Measurements from ENCODE around the gene SLC24A3. TPM values are rescaled to one million over a fixed set of nuclear protein-coding genes. Genes with fewer than 3 reads are reported as not detected.

The SLC24A3 gene
- total RNA-seq, 3 donors from 2014 or later = 4.9 to 12.3 (median 5.9) TPM

- no peaks in the 10 kb centered on the region for H3K4me1 ChIP-seq
- no peak for DNase-seq (ENCODE audit: low spot score in 2 of 2)
- no peaks in the 10 kb centered on the region for H3K27me3 ChIP-seq
- no peaks in the 10 kb centered on the region for H3K36me3 ChIP-seq
- TF ChIP-seq POLR2A (IDR thresholded peaks at IDR 0.05) = no peak
- no peaks in the 10 kb centered on the region for H3K9me3 ChIP-seq
- intact Hi-C loops (cut with DNase I; ENCODE audit: low total_unique reads) = no loop called here
- no peak overlapping the region for H3K27ac ChIP-seq
- no peak overlapping the region for H3K4me3 ChIP-seq
Measured at GRCh38 chr20:19745106-19745505, 532.7 kb downstream of the SLC24A3 start.

- no peak for DNase-seq (ENCODE audit: low spot score in 2 of 2)
- Histone ChIP-seq H3K36me3 (no peaks in the 10 kb centered on the region), H3K27me3 (no peaks in the 10 kb centered on the region), H3K4me1 (no peaks in the 10 kb centered on the region), H3K27ac (no peak overlapping the region), H3K9me3 (no peaks in the 10 kb centered on the region), H3K4me3 (no peak overlapping the region)
- intact Hi-C loops (cut with DNase I; ENCODE audit: low total_unique reads) = no loop called here
- no peak for TF ChIP-seq POLR2A (IDR thresholded peaks at IDR 0.05)
- no peak for TF ChIP-seq POLR2AphosphoS5 (IDR thresholded peaks at IDR 0.05)
- no peak for TF ChIP-seq CTCF (IDR thresholded peaks at IDR 0.05)
Measured at GRCh38 chr20:19745584-19745983, 533.1 kb downstream of the SLC24A3 start.

- no peaks in the 10 kb centered on the region for H3K27me3 ChIP-seq
- H3K4me3 ChIP-seq = no peak overlapping the region
- DNase-seq (ENCODE audit: low spot score in 2 of 2) = no peak
- no peak overlapping the region for H3K27ac ChIP-seq
- H3K9me3 ChIP-seq = no peaks in the 10 kb centered on the region
- H3K4me1 ChIP-seq = no peaks in the 10 kb centered on the region
- TF ChIP-seq CTCF (IDR thresholded peaks at IDR 0.05) (no peak), POLR2A (IDR thresholded peaks at IDR 0.05) (no peak)
- H3K36me3 ChIP-seq = no peaks in the 10 kb centered on the region
- intact Hi-C loops (cut with DNase I; ENCODE audit: low total_unique reads) = no loop called here
Measured at GRCh38 chr20:19746396-19746795, 534.0 kb downstream of the SLC24A3 start.

GRCh38 chr20:19747903-19748302 is 535.5 kb downstream of the SLC24A3 start:
- no peak for DNase-seq (ENCODE audit: low spot score in 2 of 2)
- intact Hi-C loops (cut with DNase I; ENCODE audit: low total_unique reads) = no loop called here
- no peaks in the 10 kb centered on the region for H3K27me3 ChIP-seq
- no peak overlapping the region for H3K4me3 ChIP-seq
- no peak overlapping the region for H3K27ac ChIP-seq
- no peak for TF ChIP-seq CTCF (IDR thresholded peaks at IDR 0.05)
- no peak for TF ChIP-seq POLR2AphosphoS5 (IDR thresholded peaks at IDR 0.05)
- no peaks in the 10 kb centered on the region for H3K36me3 ChIP-seq
- H3K4me1 ChIP-seq = no peaks in the 10 kb centered on the region
- no peaks in the 10 kb centered on the region for H3K9me3 ChIP-seq

- Histone ChIP-seq H3K27ac (no peak overlapping the region), H3K27me3 (no peaks in the 10 kb centered on the region), H3K36me3 (no peaks in the 10 kb centered on the region), H3K9me3 (no peaks in the 10 kb centered on the region), H3K4me3 (no peak overlapping the region), H3K4me1 (no peaks in the 10 kb centered on the region)
- intact Hi-C loops (cut with DNase I; ENCODE audit: low total_unique reads) = no loop called here
- TF ChIP-seq CTCF (IDR thresholded peaks at IDR 0.05) = no peak
- no peak for TF ChIP-seq POLR2AphosphoS5 (IDR thresholded peaks at IDR 0.05)
- DNase-seq (ENCODE audit: low spot score in 2 of 2) = no peak
Measured at GRCh38 chr20:19748681-19749080, 536.2 kb downstream of the SLC24A3 start.

GRCh38 chr20:19749618-19750071 is 537.2 kb downstream of the SLC24A3 start:
- no peaks in the 10 kb centered on the region for H3K9me3 ChIP-seq
- H3K4me1 ChIP-seq = no peaks in the 10 kb centered on the region
- intact Hi-C loops (cut with DNase I; ENCODE audit: low total_unique reads) = no loop called here
- no peak overlapping the region for H3K27ac ChIP-seq
- no peak for DNase-seq (ENCODE audit: low spot score in 2 of 2)
- no peaks in the 10 kb centered on the region for H3K36me3 ChIP-seq
- no peak for TF ChIP-seq CTCF (IDR thresholded peaks at IDR 0.05)
- TF ChIP-seq POLR2AphosphoS5 (IDR thresholded peaks at IDR 0.05) = no peak
- TF ChIP-seq POLR2A (IDR thresholded peaks at IDR 0.05) = no peak
- no peak overlapping the region for H3K4me3 ChIP-seq
- H3K27me3 ChIP-seq = no peaks in the 10 kb centered on the region

All from breast epithelium (tissue), 4 donors.